Measurements from ENCODE around the gene C17orf50. TPM values are rescaled to one million over a fixed set of nuclear protein-coding genes. Genes with fewer than 3 reads are reported as not detected.

C17orf50 gene
- total RNA-seq, 1 donor from 2014 or later, result not detected

DNA sequence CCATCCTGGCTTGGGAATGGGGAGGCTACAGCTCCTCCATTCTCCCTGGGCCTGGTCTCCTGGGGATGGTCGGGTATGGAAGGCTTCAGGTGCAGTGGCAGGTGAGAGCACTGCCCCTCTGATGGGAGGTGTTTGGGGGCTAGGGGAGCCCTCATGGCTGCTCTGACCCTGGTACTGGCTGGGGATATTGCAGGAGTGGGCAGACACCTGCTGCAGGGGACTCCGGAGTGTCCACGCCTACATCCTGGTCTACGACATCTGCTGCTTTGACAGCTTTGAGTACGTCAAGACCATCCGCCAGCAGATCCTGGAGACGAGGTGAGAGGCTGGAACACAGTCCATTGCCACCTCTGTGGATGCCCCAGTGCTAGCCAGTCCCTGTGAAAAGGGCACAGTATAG is 20.5 kb upstream of the C17orf50 start:
- no peak overlapping the region for H3K4me3 Mint-ChIP-seq (ENCODE audit: low read depth)
- H3K36me3 Mint-ChIP-seq (ENCODE audit: insufficient read depth), result peaks cover 1% of the 10 kb centered on the region
- DNase-seq (ENCODE audit: low spot score, unreplicated experiment), result no peak
- TF ChIP-seq, protein P1, sequence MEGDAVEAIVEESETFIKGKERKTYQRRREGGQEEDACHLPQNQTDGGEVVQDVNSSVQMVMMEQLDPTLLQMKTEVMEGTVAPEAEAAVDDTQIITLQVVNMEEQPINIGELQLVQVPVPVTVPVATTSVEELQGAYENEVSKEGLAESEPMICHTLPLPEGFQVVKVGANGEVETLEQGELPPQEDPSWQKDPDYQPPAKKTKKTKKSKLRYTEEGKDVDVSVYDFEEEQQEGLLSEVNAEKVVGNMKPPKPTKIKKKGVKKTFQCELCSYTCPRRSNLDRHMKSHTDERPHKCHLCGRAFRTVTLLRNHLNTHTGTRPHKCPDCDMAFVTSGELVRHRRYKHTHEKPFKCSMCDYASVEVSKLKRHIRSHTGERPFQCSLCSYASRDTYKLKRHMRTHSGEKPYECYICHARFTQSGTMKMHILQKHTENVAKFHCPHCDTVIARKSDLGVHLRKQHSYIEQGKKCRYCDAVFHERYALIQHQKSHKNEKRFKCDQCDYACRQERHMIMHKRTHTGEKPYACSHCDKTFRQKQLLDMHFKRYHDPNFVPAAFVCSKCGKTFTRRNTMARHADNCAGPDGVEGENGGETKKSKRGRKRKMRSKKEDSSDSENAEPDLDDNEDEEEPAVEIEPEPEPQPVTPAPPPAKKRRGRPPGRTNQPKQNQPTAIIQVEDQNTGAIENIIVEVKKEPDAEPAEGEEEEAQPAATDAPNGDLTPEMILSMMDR (IDR thresholded peaks at IDR 0.05; ENCODE audit: unreplicated experiment), result no peak
- H3K9me3 Mint-ChIP-seq (ENCODE audit: low read depth), result no peaks in the 10 kb centered on the region
- peaks cover 37% of the 10 kb centered on the region for H3K27me3 Mint-ChIP-seq
- H3K27ac Mint-ChIP-seq, result no peak overlapping the region
- peaks cover 1% of the 10 kb centered on the region for H3K4me1 Mint-ChIP-seq (ENCODE audit: low read depth)

DNA sequence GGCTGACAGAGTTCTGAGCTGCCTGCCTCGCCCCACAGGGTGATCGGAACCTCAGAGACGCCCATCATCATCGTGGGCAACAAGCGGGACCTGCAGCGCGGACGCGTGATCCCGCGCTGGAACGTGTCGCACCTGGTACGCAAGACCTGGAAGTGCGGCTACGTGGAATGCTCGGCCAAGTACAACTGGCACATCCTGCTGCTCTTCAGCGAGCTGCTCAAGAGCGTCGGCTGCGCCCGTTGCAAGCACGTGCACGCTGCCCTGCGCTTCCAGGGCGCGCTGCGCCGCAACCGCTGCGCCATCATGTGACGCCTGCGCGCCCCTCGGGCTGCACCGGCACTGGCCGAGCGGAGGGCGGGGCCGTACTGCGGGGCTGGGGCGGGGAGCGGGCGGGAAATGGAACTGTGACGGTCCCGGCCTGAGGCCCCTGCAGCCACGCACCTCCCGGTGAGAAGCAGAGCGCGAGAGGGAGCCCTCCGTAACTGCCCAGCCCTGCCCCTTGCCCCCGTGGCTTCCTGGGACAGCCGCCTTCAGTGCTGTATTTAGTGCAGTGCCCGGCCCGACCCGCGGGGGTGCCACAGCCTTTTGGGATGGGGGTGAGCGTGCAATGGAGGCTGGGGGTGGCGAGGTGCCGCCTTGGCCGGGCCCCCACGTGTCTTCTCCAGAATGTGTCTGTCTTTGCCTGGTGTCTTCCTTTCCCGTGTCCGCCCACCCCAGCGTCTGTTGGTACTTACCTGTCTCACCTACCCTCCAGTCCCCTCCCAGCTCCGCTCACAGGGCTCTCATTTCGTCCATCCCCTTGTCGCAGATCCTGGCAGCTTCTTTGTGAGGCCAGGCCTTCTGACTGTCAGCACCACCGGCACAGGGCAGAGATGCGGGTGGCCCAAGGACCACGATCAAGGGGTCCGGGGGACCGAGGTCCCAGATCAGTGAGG is 19.4 kb upstream of the C17orf50 start:
- no peak overlapping the region for H3K4me3 Mint-ChIP-seq (ENCODE audit: low read depth)
- peaks cover 1% of the 10 kb centered on the region for H3K36me3 Mint-ChIP-seq (ENCODE audit: insufficient read depth)
- peaks cover 1% of the 10 kb centered on the region for H3K4me1 Mint-ChIP-seq (ENCODE audit: low read depth)
- no peak for DNase-seq (ENCODE audit: low spot score, unreplicated experiment)
- TF ChIP-seq, protein P1 (IDR thresholded peaks at IDR 0.05; ENCODE audit: unreplicated experiment), result peak; percentile 18
- H3K27ac Mint-ChIP-seq, result no peak overlapping the region
- H3K9me3 Mint-ChIP-seq (ENCODE audit: low read depth), result no peaks in the 10 kb centered on the region
- peaks cover 37% of the 10 kb centered on the region for H3K27me3 Mint-ChIP-seq

DNA sequence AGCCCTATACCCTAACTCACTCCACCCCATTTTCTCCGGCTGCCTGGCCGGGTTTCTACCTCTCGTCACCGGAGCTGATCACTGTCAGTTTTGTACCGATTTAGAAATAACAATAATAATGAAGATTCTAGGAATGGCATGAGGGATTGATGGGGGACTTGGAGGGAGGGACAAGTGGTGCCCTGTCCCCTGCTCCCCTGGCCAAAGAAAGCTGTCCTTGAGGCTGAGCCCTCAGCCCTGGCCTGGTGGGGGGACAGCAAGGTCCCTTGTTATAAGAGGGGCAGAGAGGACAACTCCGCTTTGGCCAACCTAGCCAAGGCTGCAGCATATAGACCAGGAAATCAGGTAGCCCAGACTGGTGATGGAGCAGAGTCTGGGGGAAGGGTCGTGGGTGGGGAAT is 18.2 kb upstream of the C17orf50 start:
- no peaks in the 10 kb centered on the region for H3K9me3 Mint-ChIP-seq (ENCODE audit: low read depth)
- no peak overlapping the region for H3K27ac Mint-ChIP-seq
- H3K4me1 Mint-ChIP-seq (ENCODE audit: low read depth), result peaks cover 1% of the 10 kb centered on the region
- H3K27me3 Mint-ChIP-seq, result peaks cover 37% of the 10 kb centered on the region
- DNase-seq (ENCODE audit: low spot score, unreplicated experiment), result no peak
- no peak overlapping the region for H3K4me3 Mint-ChIP-seq (ENCODE audit: low read depth)
- peaks cover 1% of the 10 kb centered on the region for H3K36me3 Mint-ChIP-seq (ENCODE audit: insufficient read depth)
- TF ChIP-seq, protein P1 (IDR thresholded peaks at IDR 0.05; ENCODE audit: unreplicated experiment), result no peak

DNA sequence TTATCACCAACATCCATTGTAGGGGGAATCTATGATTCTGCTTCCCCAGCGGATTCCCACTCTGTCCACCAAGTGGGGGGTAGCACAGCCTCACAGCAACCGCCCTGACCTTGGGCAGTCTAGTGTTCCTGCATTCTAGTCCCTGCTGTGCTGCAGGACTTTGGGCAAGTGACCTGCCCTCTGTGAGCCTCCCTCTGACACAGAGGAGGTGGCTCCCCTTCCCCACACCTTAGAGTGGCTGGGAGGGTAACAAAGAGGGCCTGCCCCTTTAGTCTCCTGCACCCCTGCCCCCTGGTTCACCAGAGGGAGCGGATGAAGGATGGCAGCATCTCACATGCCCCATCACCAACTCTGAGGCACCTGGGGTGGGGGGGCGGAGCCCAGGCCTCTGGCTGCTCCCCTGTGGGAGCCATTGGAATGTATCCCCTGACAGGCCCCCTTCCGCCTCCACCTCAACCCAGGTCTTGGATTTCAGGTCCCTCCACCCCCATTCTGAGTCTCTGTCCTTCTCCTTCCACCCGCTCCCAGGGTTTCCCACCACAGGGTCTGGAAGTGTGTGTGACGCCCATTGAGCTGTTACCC is 17.7 kb upstream of the C17orf50 start:
- no peaks in the 10 kb centered on the region for H3K9me3 Mint-ChIP-seq (ENCODE audit: low read depth)
- H3K36me3 Mint-ChIP-seq (ENCODE audit: insufficient read depth), result peaks cover 1% of the 10 kb centered on the region
- H3K27ac Mint-ChIP-seq, result no peak overlapping the region
- no peak overlapping the region for H3K4me3 Mint-ChIP-seq (ENCODE audit: low read depth)
- DNase-seq (ENCODE audit: low spot score, unreplicated experiment), result no peak
- peaks cover 37% of the 10 kb centered on the region for H3K27me3 Mint-ChIP-seq
- TF ChIP-seq, protein P1 (IDR thresholded peaks at IDR 0.05; ENCODE audit: unreplicated experiment), result no peak
- H3K4me1 Mint-ChIP-seq (ENCODE audit: low read depth), result peaks cover 1% of the 10 kb centered on the region

DNA sequence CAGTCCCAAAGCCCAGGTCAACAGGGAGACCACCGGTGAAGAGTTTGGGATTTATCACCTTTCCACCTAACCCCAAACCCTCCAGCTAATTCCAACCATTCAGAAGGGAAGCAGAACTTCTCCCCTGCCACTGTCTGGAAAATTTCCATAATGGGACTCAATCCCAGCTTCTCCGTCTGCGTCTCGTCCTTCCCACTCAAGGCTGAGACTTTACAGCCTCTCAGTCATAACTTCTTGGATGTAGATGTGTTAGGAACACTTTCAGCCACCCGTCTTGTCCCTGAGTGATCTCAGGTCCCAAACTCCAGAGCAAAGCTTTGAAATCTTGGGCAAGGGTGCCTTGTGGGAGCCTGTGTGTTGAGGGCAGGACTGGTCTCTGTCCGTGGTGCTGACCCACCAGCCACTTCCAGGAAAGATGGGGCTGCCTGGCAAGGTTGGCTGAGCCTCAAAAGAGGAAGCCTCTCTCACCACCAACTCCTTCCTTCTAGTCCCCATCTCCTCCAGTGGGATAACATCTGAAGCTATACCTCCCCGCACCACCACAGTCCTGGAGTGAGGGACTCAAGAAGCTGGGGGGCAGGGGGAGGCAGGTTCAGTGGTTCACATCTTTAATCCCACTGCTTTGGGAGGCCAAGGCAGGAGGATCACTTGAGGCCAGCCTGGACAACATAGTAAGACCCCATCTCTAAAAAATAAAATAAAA is 16.9 kb upstream of the C17orf50 start:
- Mint-ChIP-seq H3K9me3 (ENCODE audit: low read depth) (no peaks in the 10 kb centered on the region), H3K27me3 (peaks cover 42% of the 10 kb centered on the region), H3K4me1 (ENCODE audit: low read depth) (peaks cover 1% of the 10 kb centered on the region), H3K36me3 (ENCODE audit: insufficient read depth) (peaks cover 1% of the 10 kb centered on the region), H3K4me3 (ENCODE audit: low read depth) (no peak overlapping the region), H3K27ac (no peak overlapping the region)
- TF ChIP-seq, protein P1 (IDR thresholded peaks at IDR 0.05; ENCODE audit: unreplicated experiment), result no peak
- peak; percentile 52 for DNase-seq (ENCODE audit: low spot score, unreplicated experiment)
